Lung (tissue), 12 donors: ENCODE data around the gene GADD45A. TPM values are rescaled to one million over a fixed set of nuclear protein-coding genes. Genes with fewer than 3 reads are reported as not detected.

Experiments used
- ATAC-seq: fragments of 200-7000 bp; cut with Tn5 transposase; one replicate; pipeline ENCODE4 v1.9.1; 2020; ENCODE audit warnings: moderate number of reproducible peaks; ENCODE audit not compliant: insufficient read depth, low FRiP score
- DNase-seq, 3 donors: peaks; one replicate each; pipeline ENCODE4 v3.0.0-alpha.2; 2013 to 2017
- H3K27ac ChIP-seq, 2 donors: one replicate each; pipeline ENCODE4 v1.5.1; 2013; ENCODE audit warnings: mild to moderate bottlenecking in 2 of 2, moderate library complexity in 2 of 2, control low read depth in 1 of 2, inconsistent platforms in 1 of 2, low read depth in 1 of 2, low read length in 1 of 2
- H3K27me3 ChIP-seq, 3 donors: one replicate each; pipeline ENCODE4 v1.5.1; 2013; ENCODE audit warnings: low read length in 2 of 3; ENCODE audit not compliant: control insufficient read depth in 3 of 3, insufficient read depth in 3 of 3
- H3K36me3 ChIP-seq, 4 donors: one replicate each; pipeline ENCODE4 v1.5.1; 2013; ENCODE audit warnings: low read length in 4 of 4, mild to moderate bottlenecking in 1 of 4, moderate library complexity in 1 of 4; ENCODE audit not compliant: control insufficient read depth in 4 of 4, insufficient read depth in 4 of 4
- H3K4me1 ChIP-seq, 5 donors: one replicate each; pipeline ENCODE4 v1.5.1; 2013; ENCODE audit warnings: low read length in 5 of 5, mild to moderate bottlenecking in 2 of 5, moderate library complexity in 1 of 5; ENCODE audit not compliant: control insufficient read depth in 5 of 5, insufficient read depth in 5 of 5
- H3K4me3 ChIP-seq: one replicate; pipeline ENCODE4 v1.5.1; 2013; ENCODE audit warnings: mild to moderate bottlenecking, control low read depth, moderate library complexity
- H3K9ac ChIP-seq, 2 donors: one replicate each; pipeline ENCODE4 v1.5.1; 2013; ENCODE audit warnings: low read length in 2 of 2, control low read depth in 1 of 2; ENCODE audit not compliant: insufficient read depth in 1 of 2
- H3K9me3 ChIP-seq, 4 donors: one replicate each; pipeline ENCODE4 v1.5.1; 2013; ENCODE audit warnings: low read length in 3 of 4, mild to moderate bottlenecking in 1 of 4, moderate library complexity in 1 of 4; ENCODE audit not compliant: control insufficient read depth in 4 of 4, insufficient read depth in 3 of 4
- CTCF ChIP-seq: IDR thresholded peaks from 2 replicates; pipeline ENCODE4 v1.5.1; 2012; ENCODE audit warnings: mild to moderate bottlenecking; ENCODE audit errors: control extremely low read depth, extremely low read depth
- whole genome bisulfite sequencing, 2 donors: extraction: QIAGEN DNeasy Blood & Tissue Kit; methylation state at CpG; one replicate each; pipeline ENCODE4 v1.1.7; 2013; 5-methylcytosine and 5-hydroxymethylcytosine counted together
- polyA plus RNA-seq, 2 donors: library from polyadenylated mRNA; stranded (reverse); fragments of 200-250 nt; gene quantifications; one replicate each; pipeline ENCODE4 v1.2.1, GENCODE V29; 2013
- total RNA-seq, 2 donors: library from RNA; depleted of rRNA in 1 of 2; stranded (reverse); fragments of >200 nt in 1 of 2; gene quantifications; one replicate each; pipeline ENCODE4 v1.2.1, GENCODE V29; 2014 to 2021
- donor health status: control.
- donor health status: control.
- donor health status: Bipolar disorder and iron deficiency.
- donor health status: healthy.
- donor health status: DM: yes; HTN: yes; CAD: no.

GADD45A gene
- total and polyA plus RNA-seq, 4 donors = 12.9 to 52.0 (median 35.2) TPM

- ATAC-seq = no peak
- H3K9me3 ChIP-seq = no peaks in the 10 kb centered on the region
- TF ChIP-seq CTCF = no peak
- peak overlapping the region; percentile 63 to 92 for H3K27ac ChIP-seq
- no peak overlapping the region for H3K9ac ChIP-seq
- H3K4me1 ChIP-seq = peaks cover 0 to 21% (median 6%) of the 10 kb centered on the region in 5 donors
- H3K4me3 ChIP-seq = no peak overlapping the region
- H3K27me3 ChIP-seq = no peaks in the 10 kb centered on the region
- DNase-seq = no peak
- WGBS, 2 donors = 50 to 51% methylated on average over 3 of the region's 3 CpGs
- H3K36me3 ChIP-seq = peaks cover 0 to 9% (median 5%) of the 10 kb centered on the region in 4 donors
Observed at GRCh38 chr1:67687198-67687545, 2.2 kb downstream of the GADD45A start.

- H3K9ac ChIP-seq = no peak overlapping the region
- H3K9me3 ChIP-seq = no peaks in the 10 kb centered on the region
- no peak for TF ChIP-seq CTCF
- WGBS, 2 donors = 48 to 74% methylated on average over 4 of the region's 4 CpGs
- H3K4me1 ChIP-seq = peaks cover 0 to 21% (median 6%) of the 10 kb centered on the region in 5 donors
- ATAC-seq (no peak), DNase-seq (no peak)
- no peak overlapping the region for H3K27ac ChIP-seq
- H3K4me3 ChIP-seq = no peak overlapping the region
- no peaks in the 10 kb centered on the region for H3K27me3 ChIP-seq
- H3K36me3 ChIP-seq = peaks cover 0 to 9% (median 5%) of the 10 kb centered on the region in 4 donors
Observed at GRCh38 chr1:67687649-67688048, 2.6 kb downstream of the GADD45A start.

GRCh38 chr1:67688526-67689219 is 3.7 kb downstream of the GADD45A start:
- no peak overlapping the region for H3K9ac ChIP-seq
- H3K27me3 ChIP-seq = no peaks in the 10 kb centered on the region
- no peak for TF ChIP-seq CTCF
- DNase-seq (no peak), ATAC-seq (no peak)
- H3K27ac ChIP-seq = no peak overlapping the region
- peaks cover 0 to 21% (median 5%) of the 10 kb centered on the region in 5 donors for H3K4me1 ChIP-seq
- H3K4me3 ChIP-seq = no peak overlapping the region
- no peaks in the 10 kb centered on the region for H3K9me3 ChIP-seq
- 48 to 66% methylated on average over 3 of the region's 3 CpGs for WGBS, 2 donors
- H3K36me3 ChIP-seq = peaks cover 0 to 9% (median 5%) of the 10 kb centered on the region in 4 donors
